HepG2 (cell line): ENCODE data around the gene MARCHF9. TPM values are rescaled to one million over a fixed set of nuclear protein-coding genes. Genes with fewer than 3 reads are reported as not detected.

ENCODE experiments used
- GTF3A ChIP-seq: sonication (generic); formaldehyde crosslinking; conservative IDR thresholded peaks from 2 replicates; pipeline ENCODE4 v1.4.0; 2020; ENCODE audit warnings: mild to moderate bottlenecking, missing genetic modification reagents
- POLR2A ChIP-seq, 2 experiments: IDR thresholded peaks; 2 replicates each; pipeline ENCODE4 v1.6.1; 2011; ENCODE audit warnings: low read depth in 2 of 2, low read length in 2 of 2, mild to moderate bottlenecking in 1 of 2, moderate library complexity in 1 of 2; ENCODE audit not compliant: insufficient read depth in 1 of 2
- ZNF121 ChIP-seq: sonication (generic); formaldehyde crosslinking; IDR thresholded peaks from 2 replicates; pipeline ENCODE4 v1.5.0; 2020; ENCODE audit warnings: mild to moderate bottlenecking, missing genetic modification reagents
- ZNF468 ChIP-seq: sonication (generic); formaldehyde crosslinking; IDR thresholded peaks from 2 replicates; pipeline ENCODE4 v1.8.0; 2022; ENCODE audit warnings: mild to moderate bottlenecking, moderate library complexity, missing genetic modification reagents
- ZNF766 ChIP-seq: sonication (generic); formaldehyde crosslinking; IDR thresholded peaks from 2 replicates; pipeline ENCODE4 v1.5.0; 2020; ENCODE audit warnings: missing genetic modification reagents, borderline replicate concordance
- polyA plus RNA-seq, 8 experiments: library from polyadenylated mRNA; depleted of rRNA in 3 of 8; stranded (reverse) in 7 of 8; unstranded in 1 of 8; fragments of >200 nt; fragmentation: Illumina TruSeq in 4 of 8; extraction: Trizol in 4 of 8; gene quantifications; 2 replicates each; pipeline versions ENCODE4 v1.2.1 to v1.2.3, GENCODE V29; 2011 to 2016; ENCODE audit warnings: low read depth in 4 of 8, missing spikeins in 1 of 8, mixed read lengths in 1 of 8; ENCODE audit not compliant: insufficient read depth in 1 of 8
- total RNA-seq, 5 experiments: library from RNA; depleted of rRNA; stranded (reverse); fragments of >200 nt; fragmentation: Illumina TruSeq; extraction: Trizol; gene quantifications; 2 replicates each; pipeline ENCODE4 v1.2.3, GENCODE V29; 2016; ENCODE audit warnings: low read depth in 1 of 5
- TF ChIP-seq, protein P1 (sequence below): sonication (generic); formaldehyde crosslinking; IDR thresholded peaks from 2 replicates; pipeline ENCODE4 v1.5.0; 2020; ENCODE audit warnings: mild to moderate bottlenecking, missing genetic modification reagents
- TF ChIP-seq, protein P2 (sequence below): sonication (generic); formaldehyde crosslinking; conservative IDR thresholded peaks from 2 replicates; pipeline ENCODE4 v1.4.0; 2020; ENCODE audit warnings: missing genetic modification reagents
- TF ChIP-seq, protein P3 (sequence below), 2 experiments: sonication (generic) in 1 of 2; formaldehyde crosslinking in 1 of 2; IDR thresholded peaks; 2 replicates each; pipeline versions ENCODE4 v1.4.0 to v1.6.1; 2016 to 2020; ENCODE audit warnings: borderline replicate concordance in 1 of 2, low read depth in 1 of 2, mild to moderate bottlenecking in 1 of 2, missing genetic modification reagents in 1 of 2
- TF ChIP-seq, protein P4 (sequence below): IDR thresholded peaks from 2 replicates; pipeline ENCODE4 v1.6.1; 2016; ENCODE audit warnings: low read depth, control low read depth
- TF ChIP-seq, protein P5 (sequence below): sonication (generic); formaldehyde crosslinking; IDR thresholded peaks from 2 replicates; pipeline ENCODE4 v1.4.0; 2020; ENCODE audit warnings: missing genetic modification reagents; ENCODE audit errors: not compliant biosample characterization
- TF ChIP-seq, protein P6 (sequence below): sonication (generic); formaldehyde crosslinking; IDR thresholded peaks from 2 replicates; pipeline ENCODE4 v1.8.1; 2022; ENCODE audit warnings: low read depth, mild to moderate bottlenecking, missing genetic modification reagents

MARCHF9 gene
- total and polyA plus RNA-seq, 2 of the 13 experiments (the other 11 are each of a cell fraction or from before 2014, with no cell fraction given) = 5.7 to 9.6 TPM

DNA sequence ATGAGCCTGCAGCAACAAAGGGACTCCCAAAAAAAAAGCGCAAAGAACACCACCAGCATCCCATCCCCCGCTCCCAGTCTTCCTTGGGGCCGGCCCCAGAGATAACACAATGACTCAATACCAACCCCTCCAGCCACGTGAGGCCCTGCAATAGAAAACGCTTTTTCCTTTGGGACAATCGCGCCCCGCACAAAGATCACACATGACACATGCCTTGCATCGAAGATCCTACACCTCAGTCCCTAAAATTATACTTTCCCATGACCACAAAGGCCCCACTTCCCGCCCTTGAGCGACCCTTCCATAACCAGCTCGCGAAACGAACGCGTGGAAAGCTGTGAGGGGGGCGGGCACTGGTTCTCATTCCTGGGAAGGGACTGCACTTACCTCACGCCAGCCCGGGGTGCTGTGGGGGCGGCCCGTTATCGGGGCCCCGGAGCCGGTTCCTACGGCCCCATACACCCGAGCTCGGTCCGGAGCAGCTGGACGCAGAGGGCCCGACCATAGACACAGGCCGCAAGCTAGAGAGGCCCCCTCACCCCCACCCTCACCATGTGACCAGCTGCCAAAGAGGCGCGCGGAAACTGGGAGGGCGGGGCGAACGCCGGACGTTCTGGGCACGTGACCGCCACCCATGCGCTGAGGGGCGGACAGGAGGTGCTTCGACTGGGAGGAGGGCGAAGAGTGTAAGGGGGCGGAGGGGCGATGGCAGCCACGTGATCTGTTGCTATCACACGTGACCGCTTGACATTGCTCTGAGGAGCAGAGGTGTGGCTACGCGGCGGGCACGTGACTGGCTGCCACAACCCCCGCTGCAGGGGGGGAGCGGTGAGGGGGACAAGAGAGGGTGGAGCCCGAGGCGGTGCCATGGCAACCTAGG lies 2.9 kb upstream of the MARCHF9 start, which contains the start of gene CDK4 (continued):
- TF ChIP-seq, protein P1, sequence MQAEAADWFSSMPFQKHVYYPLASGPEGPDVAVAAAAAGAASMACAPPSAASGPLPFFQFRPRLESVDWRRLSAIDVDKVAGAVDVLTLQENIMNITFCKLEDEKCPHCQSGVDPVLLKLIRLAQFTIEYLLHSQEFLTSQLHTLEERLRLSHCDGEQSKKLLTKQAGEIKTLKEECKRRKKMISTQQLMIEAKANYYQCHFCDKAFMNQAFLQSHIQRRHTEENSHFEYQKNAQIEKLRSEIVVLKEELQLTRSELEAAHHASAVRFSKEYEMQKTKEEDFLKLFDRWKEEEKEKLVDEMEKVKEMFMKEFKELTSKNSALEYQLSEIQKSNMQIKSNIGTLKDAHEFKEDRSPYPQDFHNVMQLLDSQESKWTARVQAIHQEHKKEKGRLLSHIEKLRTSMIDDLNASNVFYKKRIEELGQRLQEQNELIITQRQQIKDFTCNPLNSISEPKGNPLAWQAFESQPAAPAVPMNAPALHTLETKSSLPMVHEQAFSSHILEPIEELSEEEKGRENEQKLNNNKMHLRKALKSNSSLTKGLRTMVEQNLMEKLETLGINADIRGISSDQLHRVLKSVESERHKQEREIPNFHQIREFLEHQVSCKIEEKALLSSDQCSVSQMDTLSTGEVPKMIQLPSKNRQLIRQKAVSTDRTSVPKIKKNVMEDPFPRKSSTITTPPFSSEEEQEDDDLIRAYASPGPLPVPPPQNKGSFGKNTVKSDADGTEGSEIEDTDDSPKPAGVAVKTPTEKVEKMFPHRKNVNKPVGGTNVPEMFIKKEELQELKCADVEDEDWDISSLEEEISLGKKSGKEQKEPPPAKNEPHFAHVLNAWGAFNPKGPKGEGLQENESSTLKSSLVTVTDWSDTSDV = no peak
- TF ChIP-seq ZNF121 (no peak), ZNF766 (CRISPR knock-in tag) (peak; percentile 92; the same call in 1 of the 2 replicates), POLR2A (IDR thresholded peaks at IDR 0.05; ENCODE audit: insufficient read depth in 1 of 2, low read depth in 2 of 2, low read length in 2 of 2) (peak; percentile 75 to 80), ZNF468 (CRISPR knock-in tag) (no peak), GTF3A (CRISPR knock-in tag) (peak; percentile 88)
- TF ChIP-seq, protein P2, sequence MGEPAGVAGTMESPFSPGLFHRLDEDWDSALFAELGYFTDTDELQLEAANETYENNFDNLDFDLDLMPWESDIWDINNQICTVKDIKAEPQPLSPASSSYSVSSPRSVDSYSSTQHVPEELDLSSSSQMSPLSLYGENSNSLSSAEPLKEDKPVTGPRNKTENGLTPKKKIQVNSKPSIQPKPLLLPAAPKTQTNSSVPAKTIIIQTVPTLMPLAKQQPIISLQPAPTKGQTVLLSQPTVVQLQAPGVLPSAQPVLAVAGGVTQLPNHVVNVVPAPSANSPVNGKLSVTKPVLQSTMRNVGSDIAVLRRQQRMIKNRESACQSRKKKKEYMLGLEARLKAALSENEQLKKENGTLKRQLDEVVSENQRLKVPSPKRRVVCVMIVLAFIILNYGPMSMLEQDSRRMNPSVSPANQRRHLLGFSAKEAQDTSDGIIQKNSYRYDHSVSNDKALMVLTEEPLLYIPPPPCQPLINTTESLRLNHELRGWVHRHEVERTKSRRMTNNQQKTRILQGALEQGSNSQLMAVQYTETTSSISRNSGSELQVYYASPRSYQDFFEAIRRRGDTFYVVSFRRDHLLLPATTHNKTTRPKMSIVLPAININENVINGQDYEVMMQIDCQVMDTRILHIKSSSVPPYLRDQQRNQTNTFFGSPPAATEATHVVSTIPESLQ (CRISPR knock-in tag) = no peak
- TF ChIP-seq, protein P3, sequence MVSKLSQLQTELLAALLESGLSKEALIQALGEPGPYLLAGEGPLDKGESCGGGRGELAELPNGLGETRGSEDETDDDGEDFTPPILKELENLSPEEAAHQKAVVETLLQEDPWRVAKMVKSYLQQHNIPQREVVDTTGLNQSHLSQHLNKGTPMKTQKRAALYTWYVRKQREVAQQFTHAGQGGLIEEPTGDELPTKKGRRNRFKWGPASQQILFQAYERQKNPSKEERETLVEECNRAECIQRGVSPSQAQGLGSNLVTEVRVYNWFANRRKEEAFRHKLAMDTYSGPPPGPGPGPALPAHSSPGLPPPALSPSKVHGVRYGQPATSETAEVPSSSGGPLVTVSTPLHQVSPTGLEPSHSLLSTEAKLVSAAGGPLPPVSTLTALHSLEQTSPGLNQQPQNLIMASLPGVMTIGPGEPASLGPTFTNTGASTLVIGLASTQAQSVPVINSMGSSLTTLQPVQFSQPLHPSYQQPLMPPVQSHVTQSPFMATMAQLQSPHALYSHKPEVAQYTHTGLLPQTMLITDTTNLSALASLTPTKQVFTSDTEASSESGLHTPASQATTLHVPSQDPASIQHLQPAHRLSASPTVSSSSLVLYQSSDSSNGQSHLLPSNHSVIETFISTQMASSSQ (IDR thresholded peaks at IDR 0.05; ENCODE audit: low read depth) = no peak
- TF ChIP-seq, protein P3 (CRISPR knock-in tag; IDR thresholded peaks at IDR 0.05; ENCODE audit: borderline replicate concordance) = peak; percentile 83; the same call in 1 of the 2 replicates
- TF ChIP-seq, protein P4, sequence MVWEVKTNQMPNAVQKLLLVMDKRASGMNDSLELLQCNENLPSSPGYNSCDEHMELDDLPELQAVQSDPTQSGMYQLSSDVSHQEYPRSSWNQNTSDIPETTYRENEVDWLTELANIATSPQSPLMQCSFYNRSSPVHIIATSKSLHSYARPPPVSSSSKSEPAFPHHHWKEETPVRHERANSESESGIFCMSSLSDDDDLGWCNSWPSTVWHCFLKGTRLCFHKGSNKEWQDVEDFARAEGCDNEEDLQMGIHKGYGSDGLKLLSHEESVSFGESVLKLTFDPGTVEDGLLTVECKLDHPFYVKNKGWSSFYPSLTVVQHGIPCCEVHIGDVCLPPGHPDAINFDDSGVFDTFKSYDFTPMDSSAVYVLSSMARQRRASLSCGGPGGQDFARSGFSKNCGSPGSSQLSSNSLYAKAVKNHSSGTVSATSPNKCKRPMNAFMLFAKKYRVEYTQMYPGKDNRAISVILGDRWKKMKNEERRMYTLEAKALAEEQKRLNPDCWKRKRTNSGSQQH (CRISPR knock-in tag) = peak; percentile 83
- TF ChIP-seq, protein P5, sequence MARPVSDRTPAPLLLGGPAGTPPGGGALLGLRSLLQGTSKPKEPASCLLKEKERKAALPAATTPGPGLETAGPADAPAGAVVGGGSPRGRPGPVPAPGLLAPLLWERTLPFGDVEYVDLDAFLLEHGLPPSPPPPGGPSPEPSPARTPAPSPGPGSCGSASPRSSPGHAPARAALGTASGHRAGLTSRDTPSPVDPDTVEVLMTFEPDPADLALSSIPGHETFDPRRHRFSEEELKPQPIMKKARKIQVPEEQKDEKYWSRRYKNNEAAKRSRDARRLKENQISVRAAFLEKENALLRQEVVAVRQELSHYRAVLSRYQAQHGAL (CRISPR knock-in tag) = peak; percentile 24
- TF ChIP-seq, protein P6, sequence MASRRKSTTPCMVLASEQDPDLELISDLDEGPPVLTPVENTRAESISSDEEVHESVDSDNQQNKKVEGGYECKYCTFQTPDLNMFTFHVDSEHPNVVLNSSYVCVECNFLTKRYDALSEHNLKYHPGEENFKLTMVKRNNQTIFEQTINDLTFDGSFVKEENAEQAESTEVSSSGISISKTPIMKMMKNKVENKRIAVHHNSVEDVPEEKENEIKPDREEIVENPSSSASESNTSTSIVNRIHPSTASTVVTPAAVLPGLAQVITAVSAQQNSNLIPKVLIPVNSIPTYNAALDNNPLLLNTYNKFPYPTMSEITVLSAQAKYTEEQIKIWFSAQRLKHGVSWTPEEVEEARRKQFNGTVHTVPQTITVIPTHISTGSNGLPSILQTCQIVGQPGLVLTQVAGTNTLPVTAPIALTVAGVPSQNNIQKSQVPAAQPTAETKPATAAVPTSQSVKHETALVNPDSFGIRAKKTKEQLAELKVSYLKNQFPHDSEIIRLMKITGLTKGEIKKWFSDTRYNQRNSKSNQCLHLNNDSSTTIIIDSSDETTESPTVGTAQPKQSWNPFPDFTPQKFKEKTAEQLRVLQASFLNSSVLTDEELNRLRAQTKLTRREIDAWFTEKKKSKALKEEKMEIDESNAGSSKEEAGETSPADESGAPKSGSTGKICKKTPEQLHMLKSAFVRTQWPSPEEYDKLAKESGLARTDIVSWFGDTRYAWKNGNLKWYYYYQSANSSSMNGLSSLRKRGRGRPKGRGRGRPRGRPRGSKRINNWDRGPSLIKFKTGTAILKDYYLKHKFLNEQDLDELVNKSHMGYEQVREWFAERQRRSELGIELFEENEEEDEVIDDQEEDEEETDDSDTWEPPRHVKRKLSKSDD (CRISPR knock-in tag) = peak; percentile 93
